H9 (cell line): ENCODE data around the gene OTUB1. TPM values are rescaled to one million over a fixed set of nuclear protein-coding genes. Genes with fewer than 3 reads are reported as not detected.
"Not testable (repeated sequence)": the region's sequence is repeated elsewhere in the genome, so short reads cannot be mapped to it uniquely, and the experiment has no call there.

Experiments
- DNase-seq: peaks from one replicate; pipeline ENCODE4 v3.0.0-alpha.2; 2017
- H2AFZ ChIP-seq: one replicate; pipeline ENCODE4 v1.6.1; 2013; ENCODE audit warnings: mild to moderate bottlenecking, low read length, control low read depth, moderate library complexity
- H2AK5ac ChIP-seq: 2 replicates; pipeline ENCODE4 v1.6.1; 2013; ENCODE audit warnings: low read length, control low read depth, mixed read lengths; ENCODE audit not compliant: insufficient read length
- H2BK120ac ChIP-seq: one replicate; pipeline ENCODE4 v1.6.1; 2013; ENCODE audit warnings: low read depth, mild to moderate bottlenecking, low read length, control low read depth, inconsistent platforms; ENCODE audit not compliant: poor library complexity, severe bottlenecking
- H2BK12ac ChIP-seq: 2 replicates; pipeline ENCODE4 v1.6.1; 2013; ENCODE audit warnings: low read length, control low read depth, mixed read lengths, low read depth; ENCODE audit not compliant: insufficient read length
- H2BK15ac ChIP-seq: 2 replicates; pipeline ENCODE4 v1.6.1; 2013; ENCODE audit warnings: low read depth, low read length, control low read depth
- H2BK20ac ChIP-seq: one replicate; pipeline ENCODE4 v1.6.1; 2013; ENCODE audit warnings: low read depth, mild to moderate bottlenecking, low read length, control low read depth, inconsistent platforms; ENCODE audit not compliant: poor library complexity, severe bottlenecking
- H2BK5ac ChIP-seq: 2 replicates; pipeline ENCODE4 v1.6.1; 2013; ENCODE audit warnings: low read length, control low read depth, mixed read lengths; ENCODE audit not compliant: insufficient read length
- H3K14ac ChIP-seq: 2 replicates; pipeline ENCODE4 v1.6.1; 2013; ENCODE audit warnings: low read length, control low read depth; ENCODE audit not compliant: insufficient read depth
- H3K18ac ChIP-seq: 2 replicates; pipeline ENCODE4 v1.6.1; 2013; ENCODE audit warnings: low read depth, mild to moderate bottlenecking, mixed read lengths, low read length, control low read depth; ENCODE audit not compliant: insufficient read length
- H3K23ac ChIP-seq: 2 replicates; pipeline ENCODE4 v1.6.1; 2013; ENCODE audit warnings: low read length, control low read depth, mixed read lengths, low read depth; ENCODE audit not compliant: insufficient read length
- H3K23me2 ChIP-seq: 2 replicates; pipeline ENCODE4 v1.6.1; 2013; ENCODE audit warnings: low read depth, mild to moderate bottlenecking, mixed read lengths, low read length, control low read depth; ENCODE audit not compliant: insufficient read length, poor library complexity, severe bottlenecking
- H3K27ac ChIP-seq: 2 replicates; pipeline ENCODE4 v1.5.1; 2013; ENCODE audit warnings: low read length, control low read depth, mixed read lengths, low read depth; ENCODE audit not compliant: insufficient read length
- H3K27me3 ChIP-seq: 2 replicates; pipeline ENCODE4 v1.6.1; 2013; ENCODE audit warnings: low read length, control low read depth, inconsistent platforms; ENCODE audit not compliant: insufficient read depth
- H3K4ac ChIP-seq: 2 replicates; pipeline ENCODE4 v1.6.1; 2013; ENCODE audit warnings: low read depth, mild to moderate bottlenecking, control low read depth, inconsistent platforms, low read length, moderate library complexity
- H3K4me1 ChIP-seq: 2 replicates; pipeline ENCODE4 v1.6.1; 2013; ENCODE audit warnings: low read length, control low read depth, inconsistent platforms; ENCODE audit not compliant: insufficient read depth
- H3K4me2 ChIP-seq: 2 replicates; pipeline ENCODE4 v1.6.1; 2013; ENCODE audit warnings: low read length, control low read depth, mixed read lengths; ENCODE audit not compliant: insufficient read length, insufficient read depth
- H3K56ac ChIP-seq: 2 replicates; pipeline ENCODE4 v1.6.1; 2013; ENCODE audit warnings: low read depth, mild to moderate bottlenecking, mixed read lengths, low read length, control low read depth; ENCODE audit not compliant: insufficient read length
- H3K79me1 ChIP-seq: 2 replicates; pipeline ENCODE4 v1.6.1; 2013; ENCODE audit warnings: low read depth, mild to moderate bottlenecking, moderate library complexity, low read length, control low read depth, inconsistent platforms; ENCODE audit not compliant: insufficient read depth, poor library complexity, severe bottlenecking
- H3K79me2 ChIP-seq: 2 replicates; pipeline ENCODE4 v1.6.1; 2013; ENCODE audit warnings: low read length, control low read depth, inconsistent platforms; ENCODE audit not compliant: insufficient read depth
- H3K9ac ChIP-seq: 2 replicates; pipeline ENCODE4 v1.6.1; 2013; ENCODE audit warnings: low read length, control low read depth, mixed read lengths; ENCODE audit not compliant: insufficient read length; ENCODE audit errors: extremely low read depth
- H3K9me3 ChIP-seq: one replicate; pipeline ENCODE4 v1.6.1; 2013; ENCODE audit warnings: low read depth, low read length, inconsistent platforms; ENCODE audit not compliant: control insufficient read depth
- H3T11ph ChIP-seq: one replicate; pipeline ENCODE4 v1.6.1; 2013; ENCODE audit warnings: mild to moderate bottlenecking, low read length, control low read depth, inconsistent platforms
- H4K20me1 ChIP-seq: one replicate; pipeline ENCODE4 v1.6.1; 2013; ENCODE audit not compliant: control insufficient read depth, insufficient read length, insufficient read depth
- H4K5ac ChIP-seq: 2 replicates; pipeline ENCODE4 v1.6.1; 2013; ENCODE audit warnings: low read depth, mild to moderate bottlenecking, mixed read lengths, low read length, control low read depth; ENCODE audit not compliant: insufficient read length
- H4K8ac ChIP-seq: replicated peaks from 2 replicates; pipeline ENCODE4 v1.6.1; 2013; ENCODE audit warnings: low read length, control low read depth, mixed read lengths, low read depth; ENCODE audit not compliant: insufficient read length
- H4K91ac ChIP-seq: 2 replicates; pipeline ENCODE4 v1.6.1; 2013; ENCODE audit warnings: low read depth, mild to moderate bottlenecking, moderate library complexity, mixed read lengths, low read length, control low read depth; ENCODE audit not compliant: insufficient read length
- H3K27ac Mint-ChIP-seq, 3 experiments: 2 replicates in 2 of 3; 3 replicates in 1 of 3; pipeline ENCODE4 v1.8.0; 2020 to 2021; ENCODE audit warnings: mixed read lengths in 3 of 3, mild to moderate bottlenecking in 1 of 3, moderate library complexity in 1 of 3
- H3K27me3 Mint-ChIP-seq: 2 replicates; pipeline ENCODE4 v1.8.0; 2021; ENCODE audit warnings: low read depth, mild to moderate bottlenecking, moderate library complexity, mixed read lengths
- H3K36me3 Mint-ChIP-seq, 3 experiments: 2 replicates in 2 of 3; 3 replicates in 1 of 3; pipeline ENCODE4 v1.8.0; 2020 to 2021; ENCODE audit warnings: low read depth in 3 of 3, mixed read lengths in 3 of 3; ENCODE audit not compliant: insufficient read depth in 1 of 3
- H3K4me1 Mint-ChIP-seq, 2 experiments: 2 replicates each; pipeline ENCODE4 v1.8.0; 2020; ENCODE audit warnings: mixed read lengths in 2 of 2
- H3K4me3 Mint-ChIP-seq, 2 experiments: 2 replicates in 1 of 2; 3 replicates in 1 of 2; pipeline ENCODE4 v1.8.0; 2020 to 2021; ENCODE audit warnings: mild to moderate bottlenecking in 2 of 2, mixed read lengths in 2 of 2, moderate library complexity in 1 of 2
- H3K9me3 Mint-ChIP-seq, 2 experiments: 2 replicates in 1 of 2; 3 replicates in 1 of 2; pipeline ENCODE4 v1.8.0; 2020; ENCODE audit warnings: mild to moderate bottlenecking in 2 of 2, mixed read lengths in 2 of 2, moderate library complexity in 1 of 2
- CTCF ChIP-seq: fragments of 200-600 bp; sonication (generic); conservative IDR thresholded peaks from 3 replicates; pipeline ENCODE4 v1.8.0; 2021; ENCODE audit warnings: antibody characterized with exemption, mild to moderate bottlenecking
- WGBS: extraction: QIAGEN DNeasy Blood & Tissue Kit; methylation state at CpG from one replicate; pipeline ENCODE4 v1.1.7; 2013; ENCODE audit warnings: missing lambda C conversion rate, low lambda C conversion rate, mixed read lengths; ENCODE audit not compliant: insufficient read length; ENCODE audit errors: extremely low coverage; 5-methylcytosine and 5-hydroxymethylcytosine counted together
- total RNA-seq: library from RNA; stranded (reverse); gene quantifications from 2 replicates; pipeline ENCODE4 v1.2.1, GENCODE V29; 2021

OTUB1 gene
- total RNA-seq, 1 experiment from 2014 or later: 114 TPM

- Histone ChIP-seq H3K79me1 (no peaks in the 10 kb centered on the region), H3K9me3 (no peaks in the 10 kb centered on the region), H3K56ac (no peak overlapping the region), H3K23me2 (no peaks in the 10 kb centered on the region), H3K27me3 (no peaks in the 10 kb centered on the region), H3T11ph (no peak overlapping the region), H4K91ac (no peak overlapping the region), H3K23ac (no peak overlapping the region), H3K4me2 (no peak overlapping the region), H3K14ac (no peak overlapping the region), H2BK5ac (no peak overlapping the region), H2BK15ac (no peak overlapping the region), H3K79me2 (no peaks in the 10 kb centered on the region), H3K27ac (no peak overlapping the region), H2BK20ac (no peak overlapping the region), H3K9ac (no peak overlapping the region), H3K18ac (no peak overlapping the region), H4K8ac (no peak overlapping the region), H4K20me1 (no peaks in the 10 kb centered on the region), H3K4ac (no peak overlapping the region), H3K4me1 (no peaks in the 10 kb centered on the region), H2BK120ac (no peak overlapping the region), H2AK5ac (no peak overlapping the region), H2BK12ac (no peak overlapping the region), H2AFZ (no peak overlapping the region), H4K5ac (no peak overlapping the region)
- no peak for TF ChIP-seq CTCF
- no peaks in the 10 kb centered on the region for H3K9me3 Mint-ChIP-seq
- H3K4me1 Mint-ChIP-seq: peaks cover 5 to 10% of the 10 kb centered on the region in 2 experiments
- WGBS: no CpG with 5 or more reads among the region's 19 CpGs
- peaks cover 19% of the 10 kb centered on the region for H3K27me3 Mint-ChIP-seq
- H3K27ac Mint-ChIP-seq: peak overlapping the region in 2 of 3 experiments; percentile 73 to 88; a peak in 4 of 7 replicates
- no peak overlapping the region for H3K4me3 Mint-ChIP-seq
- peak; percentile 48 for DNase-seq
- no peaks in the 10 kb centered on the region for H3K36me3 Mint-ChIP-seq
Observed at GRCh38 chr11:63961608-63962412, 24.4 kb upstream of the OTUB1 start.

- not testable (repeated sequence) for H3K9me3 Mint-ChIP-seq, H4K8ac ChIP-seq, H2BK5ac ChIP-seq, H3K4me1 Mint-ChIP-seq, H3K27ac ChIP-seq, H2AFZ ChIP-seq, DNase-seq, H3K4me3 Mint-ChIP-seq, H3K14ac ChIP-seq, H3K56ac ChIP-seq, H3K18ac ChIP-seq, H2BK12ac ChIP-seq, H3K4me2 ChIP-seq, H3K36me3 Mint-ChIP-seq, H2BK15ac ChIP-seq, H3T11ph ChIP-seq, H2AK5ac ChIP-seq, H4K20me1 ChIP-seq, H3K9ac ChIP-seq, H4K5ac ChIP-seq, H3K27me3 ChIP-seq, H3K4me1 ChIP-seq, H3K23me2 ChIP-seq, H3K79me2 ChIP-seq, H3K23ac ChIP-seq, H3K27ac Mint-ChIP-seq, H3K79me1 ChIP-seq, H2BK20ac ChIP-seq, H2BK120ac ChIP-seq, H3K9me3 ChIP-seq, H4K91ac ChIP-seq, H3K4ac ChIP-seq
- no CpG with 5 or more reads among the region's 4 CpGs for WGBS
- peaks cover 27% of the 10 kb centered on the region for H3K27me3 Mint-ChIP-seq
Observed at GRCh38 chr11:63963895-63964294, 22.3 kb upstream of the OTUB1 start.
